SH-SY5Y (cell line): ENCODE results near the gene KRTAP26-1.

Experiments
- GATA2 ChIP-seq: IDR thresholded peaks from 2 replicates; pipeline ENCODE4 v1.6.1; 2011; ENCODE audit warnings: mild to moderate bottlenecking, low read depth, low read length
- GATA3 ChIP-seq: IDR thresholded peaks from 2 replicates; pipeline ENCODE4 v1.6.1; 2011; ENCODE audit warnings: low read depth, mild to moderate bottlenecking, low read length, moderate library complexity

- no peak for TF ChIP-seq GATA2
- TF ChIP-seq GATA3: no peak
Measured at GRCh38 chr21:30351534-30351933, 31.4 kb upstream of the KRTAP26-1 start.
